Muscle layer of duodenum (tissue), 2 donors: ENCODE data around the gene SCTR.

Experiments used
- H3K27ac ChIP-seq: one replicate; pipeline ENCODE4 v1.7.0; 2013; ENCODE audit warnings: mild to moderate bottlenecking, low read length
- H3K27me3 ChIP-seq: one replicate; pipeline ENCODE4 v1.7.0; 2013; ENCODE audit warnings: low read depth, mild to moderate bottlenecking, control low read depth, low read length
- H3K36me3 ChIP-seq, 2 donors: one replicate each; pipeline ENCODE4 v1.7.0; 2013; ENCODE audit warnings: low read length in 2 of 2, control low read depth in 1 of 2, mild to moderate bottlenecking in 1 of 2; ENCODE audit not compliant: insufficient read depth in 2 of 2, control insufficient read depth in 1 of 2
- H3K4me1 ChIP-seq, 2 donors: one replicate each; pipeline ENCODE4 v1.7.0; 2013; ENCODE audit warnings: low read length in 2 of 2, mild to moderate bottlenecking in 2 of 2, control low read depth in 1 of 2, moderate library complexity in 1 of 2; ENCODE audit not compliant: insufficient read depth in 2 of 2, control insufficient read depth in 1 of 2
- H3K4me3 ChIP-seq, 2 donors: one replicate each; pipeline ENCODE4 v1.7.0; 2013; ENCODE audit warnings: low read length in 2 of 2, low read depth in 1 of 2, mild to moderate bottlenecking in 1 of 2
- H3K9me3 ChIP-seq, 2 donors: one replicate each; pipeline ENCODE4 v1.7.0; 2013; ENCODE audit warnings: low read length in 2 of 2, control low read depth in 1 of 2, mild to moderate bottlenecking in 1 of 2; ENCODE audit not compliant: control insufficient read depth in 1 of 2
- donor health status: healthy.

SCTR gene

GRCh38 chr2:119423811-119424210 lies 100.5 kb downstream of the SCTR start:
- Histone ChIP-seq H3K27me3 (no peaks in the 10 kb centered on the region), H3K27ac (no peak overlapping the region), H3K4me3 (no peak overlapping the region), H3K9me3 (peaks cover 0 to 3% of the 10 kb centered on the region in 2 donors), H3K36me3 (no peaks in the 10 kb centered on the region), H3K4me1 (peaks cover 0 to 7% of the 10 kb centered on the region in 2 donors)

- Histone ChIP-seq H3K27me3 (no peaks in the 10 kb centered on the region), H3K4me3 (no peak overlapping the region), H3K9me3 (peaks cover 0 to 3% of the 10 kb centered on the region in 2 donors), H3K36me3 (no peaks in the 10 kb centered on the region), H3K27ac (no peak overlapping the region), H3K4me1 (peaks cover 0 to 7% of the 10 kb centered on the region in 2 donors)
Observed at GRCh38 chr2:119423108-119423444, 101.2 kb downstream of the SCTR start.

GRCh38 chr2:119422360-119423107 lies 101.7 kb downstream of the SCTR start:
- H3K9me3 ChIP-seq: peaks cover 0 to 3% of the 10 kb centered on the region in 2 donors
- H3K27ac ChIP-seq: no peak overlapping the region
- H3K4me1 ChIP-seq: peaks cover 0 to 7% of the 10 kb centered on the region in 2 donors
- no peaks in the 10 kb centered on the region for H3K36me3 ChIP-seq
- H3K27me3 ChIP-seq: no peaks in the 10 kb centered on the region
- no peak overlapping the region for H3K4me3 ChIP-seq

- Histone ChIP-seq H3K4me3 (no peak overlapping the region), H3K27me3 (no peaks in the 10 kb centered on the region), H3K36me3 (no peaks in the 10 kb centered on the region), H3K27ac (no peak overlapping the region), H3K9me3 (peaks cover 0 to 3% of the 10 kb centered on the region in 2 donors), H3K4me1 (peaks cover 0 to 7% of the 10 kb centered on the region in 2 donors)
Observed at GRCh38 chr2:119421741-119422140, 102.5 kb downstream of the SCTR start.

- Histone ChIP-seq H3K4me3 (no peak overlapping the region), H3K27me3 (no peaks in the 10 kb centered on the region), H3K36me3 (no peaks in the 10 kb centered on the region), H3K9me3 (peaks cover 0 to 3% of the 10 kb centered on the region in 2 donors), H3K27ac (no peak overlapping the region), H3K4me1 (peaks cover 0 to 7% of the 10 kb centered on the region in 2 donors)
Observed at GRCh38 chr2:119421304-119421703, 103.0 kb downstream of the SCTR start.

- Histone ChIP-seq H3K4me3 (no peak overlapping the region), H3K9me3 (peaks cover 0 to 5% of the 10 kb centered on the region in 2 donors), H3K27ac (peak overlapping the region; percentile 31), H3K36me3 (no peaks in the 10 kb centered on the region), H3K4me1 (peaks cover 0 to 7% of the 10 kb centered on the region in 2 donors), H3K27me3 (no peaks in the 10 kb centered on the region)
Observed at GRCh38 chr2:119419803-119420508, 104.3 kb downstream of the SCTR start.

- Histone ChIP-seq H3K4me1 (peaks cover 0 to 7% of the 10 kb centered on the region in 2 donors), H3K36me3 (no peaks in the 10 kb centered on the region), H3K27ac (no peak overlapping the region), H3K27me3 (no peaks in the 10 kb centered on the region), H3K9me3 (peaks cover 0 to 11% of the 10 kb centered on the region in 2 donors), H3K4me3 (no peak overlapping the region)
Observed at GRCh38 chr2:119419065-119419464, 105.2 kb downstream of the SCTR start.

- Histone ChIP-seq H3K27me3 (no peaks in the 10 kb centered on the region), H3K4me3 (no peak overlapping the region), H3K9me3 (peaks cover 0 to 11% of the 10 kb centered on the region in 2 donors), H3K4me1 (peaks cover 0 to 7% of the 10 kb centered on the region in 2 donors), H3K36me3 (no peaks in the 10 kb centered on the region), H3K27ac (no peak overlapping the region)
Observed at GRCh38 chr2:119417908-119418307, 106.4 kb downstream of the SCTR start.

- Histone ChIP-seq H3K27ac (no peak overlapping the region), H3K27me3 (no peaks in the 10 kb centered on the region), H3K4me1 (peaks cover 0 to 7% of the 10 kb centered on the region in 2 donors)
Observed at GRCh38 chr2:119416299-119416923, 107.9 kb downstream of the SCTR start.

GRCh38 chr2:119415630-119416029 lies 108.7 kb downstream of the SCTR start:
- no peak overlapping the region for H3K27ac ChIP-seq
- H3K36me3 ChIP-seq: no peaks in the 10 kb centered on the region
- no peaks in the 10 kb centered on the region for H3K27me3 ChIP-seq
- H3K4me3 ChIP-seq: no peak overlapping the region
- H3K9me3 ChIP-seq: peaks cover 0 to 8% of the 10 kb centered on the region in 2 donors
- H3K4me1 ChIP-seq: peaks cover 0 to 3% of the 10 kb centered on the region in 2 donors

More at GRCh38 chr2:119416299-119416923, 107.9 kb downstream of the SCTR start:
- no peaks in the 10 kb centered on the region for H3K36me3 ChIP-seq
- no peak overlapping the region for H3K4me3 ChIP-seq
- peaks cover 0 to 11% of the 10 kb centered on the region in 2 donors for H3K9me3 ChIP-seq

GRCh38 chr2:119414894-119415293 lies 109.4 kb downstream of the SCTR start:
- peaks cover 0 to 8% of the 10 kb centered on the region in 2 donors for H3K9me3 ChIP-seq
- no peak overlapping the region for H3K4me3 ChIP-seq
- H3K27me3 ChIP-seq: no peaks in the 10 kb centered on the region
- H3K4me1 ChIP-seq: no peaks in the 10 kb centered on the region
- no peak overlapping the region for H3K27ac ChIP-seq
- no peaks in the 10 kb centered on the region for H3K36me3 ChIP-seq
